T-helper 9 cell (primary cell): ENCODE results near the gene FBXL5.
"Not testable (repeated sequence)": the region's sequence is repeated elsewhere in the genome, so short reads cannot be mapped to it uniquely, and the experiment has no call there.

Experiments
- DNase-seq: peaks from one replicate; pipeline ENCODE4 v3.0.0-alpha.2; 2020

Gene FBXL5

GRCh38 chr4:15648600-15648999, 6.6 kb downstream of the FBXL5 start:
- DNase-seq: no peak

GRCh38 chr4:15638418-15638817, 16.7 kb downstream of the FBXL5 start:
- DNase-seq: no peak

GRCh38 chr4:15636818-15637217, 18.3 kb downstream of the FBXL5 start:
- DNase-seq: no peak

GRCh38 chr4:15617407-15617806, 37.8 kb downstream of the FBXL5 start:
- DNase-seq: not testable (repeated sequence)

GRCh38 chr4:15614891-15615290, 40.3 kb downstream of the FBXL5 start:
- not testable (repeated sequence) for DNase-seq

- DNase-seq: no peak
Measured at GRCh38 chr4:15612136-15612535, 43.0 kb downstream of the FBXL5 start.

GRCh38 chr4:15610855-15611254, 44.3 kb downstream of the FBXL5 start:
- DNase-seq: no peak

- no peak for DNase-seq
Measured at GRCh38 chr4:15605537-15605936, 49.6 kb downstream of the FBXL5 start.

- DNase-seq: no peak
Measured at GRCh38 chr4:15601862-15602261, 53.3 kb downstream of the FBXL5 start.

GRCh38 chr4:15600176-15600575, 55.0 kb downstream of the FBXL5 start:
- DNase-seq: no peak

GRCh38 chr4:15598644-15599043, 56.5 kb downstream of the FBXL5 start:
- DNase-seq: no peak

- DNase-seq: no peak
Measured at GRCh38 chr4:15592799-15593198, 62.4 kb downstream of the FBXL5 start.

GRCh38 chr4:15587649-15588048, 67.5 kb downstream of the FBXL5 start:
- no peak for DNase-seq

GRCh38 chr4:15586066-15586465, 69.1 kb downstream of the FBXL5 start:
- no peak for DNase-seq

- DNase-seq: no peak
Measured at GRCh38 chr4:15585331-15585730, 69.8 kb downstream of the FBXL5 start.

GRCh38 chr4:15584785-15585184, 70.4 kb downstream of the FBXL5 start:
- no peak for DNase-seq

GRCh38 chr4:15577508-15577907, 77.6 kb downstream of the FBXL5 start:
- no peak for DNase-seq

- DNase-seq: no peak
Measured at GRCh38 chr4:15575966-15576365, 79.2 kb downstream of the FBXL5 start.

GRCh38 chr4:15569746-15570145, 85.4 kb downstream of the FBXL5 start:
- DNase-seq: no peak

GRCh38 chr4:15568821-15569220, 86.3 kb downstream of the FBXL5 start:
- DNase-seq: no peak

- no peak for DNase-seq
Measured at GRCh38 chr4:15563871-15564270, 91.3 kb downstream of the FBXL5 start.

- DNase-seq: no peak
Measured at GRCh38 chr4:15562623-15563022, 92.5 kb downstream of the FBXL5 start.

- no peak for DNase-seq
Measured at GRCh38 chr4:15562114-15562513, 93.0 kb downstream of the FBXL5 start.

- no peak for DNase-seq
Measured at GRCh38 chr4:15558561-15558960, 96.6 kb downstream of the FBXL5 start.

- no peak for DNase-seq
Measured at GRCh38 chr4:15557786-15558550, 97.2 kb downstream of the FBXL5 start.
